Measurements from ENCODE around the gene MRI1. TPM values are rescaled to one million over a fixed set of nuclear protein-coding genes. Genes with fewer than 3 reads are reported as not detected.

Gene MRI1
- polyA plus RNA-seq, 3 donors = 3.8 to 48.9 (median 4.4) TPM

- no peaks in the 10 kb centered on the region for H3K27me3 Mint-ChIP-seq (ENCODE audit: low read depth in 3 of 3)
- Histone ChIP-seq H3K9ac (ENCODE audit: insufficient read depth, low read length, poor library complexity, severe bottlenecking) (no peak overlapping the region), H3K9me3 (replicated peaks in 1 of 2; ENCODE audit: control insufficient read depth in 1 of 2, insufficient read depth in 1 of 2, low read length in 2 of 2) (no peaks in the 10 kb centered on the region), H3K27me3 (ENCODE audit: control insufficient read depth in 2 of 2, insufficient read depth in 2 of 2, low read length in 2 of 2) (no peaks in the 10 kb centered on the region), H2AFZ (ENCODE audit: insufficient read depth, low read depth, low read length, poor library complexity, severe bottlenecking) (no peak overlapping the region), H3K4me1 (ENCODE audit: control insufficient read depth in 1 of 2, insufficient read depth in 2 of 2, low read length in 2 of 2) (peaks cover 7 to 20% of the 10 kb centered on the region in 2 donors), H4K20me1 (ENCODE audit: insufficient read depth, low read length) (no peaks in the 10 kb centered on the region), H3K36me3 (replicated peaks in 1 of 2; ENCODE audit: control insufficient read depth in 1 of 2, insufficient read depth in 2 of 2, low read length in 2 of 2) (peaks cover 6 to 23% of the 10 kb centered on the region in 2 donors), H3K4me3 (replicated peaks in 1 of 3; ENCODE audit: low read depth in 2 of 3, low read length in 3 of 3) (no peak overlapping the region), H3K79me2 (ENCODE audit: insufficient read depth, low read length) (no peaks in the 10 kb centered on the region), H3K4me2 (replicated peaks; ENCODE audit: extremely low read depth, low read length, poor library complexity, severe bottlenecking) (no peak overlapping the region), H3K27ac (ENCODE audit: low read depth in 1 of 2, low read length in 2 of 2) (no peak overlapping the region)
- peaks cover 15 to 46% of the 10 kb centered on the region in 2 donors for H3K36me3 Mint-ChIP-seq
- no peak overlapping the region for H3K4me3 Mint-ChIP-seq
- H3K4me1 Mint-ChIP-seq = peaks cover 24% of the 10 kb centered on the region
- no peak overlapping the region for H3K27ac Mint-ChIP-seq
- DNase-seq = no peak
- peaks cover 0 to 3% (median 0%) of the 10 kb centered on the region in 7 donors for H3K9me3 Mint-ChIP-seq
- WGBS (ENCODE audit: insufficient coverage) = 100% methylated on average over 7 of the region's 11 CpGs
- TF ChIP-seq CTCF (IDR thresholded peaks at IDR 0.05) = no peak
- intact Hi-C loops (cut with micrococcal nuclease) = no loop called here
Observed at GRCh38 chr19:13812544-13812943, 48.2 kb downstream of the MRI1 start.

DNA sequence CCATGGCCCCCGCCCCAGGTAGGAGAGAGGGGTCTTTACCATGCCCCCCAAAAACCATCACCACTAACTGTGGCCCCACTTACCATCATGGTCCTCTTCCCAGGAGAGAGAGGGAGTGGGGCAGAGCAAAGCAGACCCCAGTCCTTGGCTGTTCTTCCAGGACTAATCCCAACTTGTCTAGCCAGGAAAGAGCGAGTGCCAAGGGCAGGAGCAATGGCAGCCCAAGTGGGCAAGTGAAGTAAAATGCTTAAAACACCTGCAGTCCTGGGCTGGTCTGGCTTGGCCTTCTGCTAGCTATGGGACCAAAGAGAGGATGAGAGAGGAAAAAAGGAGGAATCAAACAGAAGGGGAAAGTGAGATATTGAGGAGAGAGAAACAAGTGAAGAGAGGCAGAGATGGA is 48.8 kb downstream of the MRI1 start:
- H3K9me3 Mint-ChIP-seq = peaks cover 0 to 3% (median 0%) of the 10 kb centered on the region in 7 donors
- peaks cover 15 to 47% of the 10 kb centered on the region in 2 donors for H3K36me3 Mint-ChIP-seq
- Histone ChIP-seq H3K4me2 (replicated peaks; ENCODE audit: extremely low read depth, low read length, poor library complexity, severe bottlenecking) (no peak overlapping the region), H3K9ac (ENCODE audit: insufficient read depth, low read length, poor library complexity, severe bottlenecking) (no peak overlapping the region), H4K20me1 (ENCODE audit: insufficient read depth, low read length) (no peaks in the 10 kb centered on the region), H3K27me3 (ENCODE audit: control insufficient read depth in 2 of 2, insufficient read depth in 2 of 2, low read length in 2 of 2) (no peaks in the 10 kb centered on the region), H3K36me3 (replicated peaks in 1 of 2; ENCODE audit: control insufficient read depth in 1 of 2, insufficient read depth in 2 of 2, low read length in 2 of 2) (peaks cover 6 to 17% of the 10 kb centered on the region in 2 donors), H3K9me3 (replicated peaks in 1 of 2; ENCODE audit: control insufficient read depth in 1 of 2, insufficient read depth in 1 of 2, low read length in 2 of 2) (no peaks in the 10 kb centered on the region), H3K79me2 (ENCODE audit: insufficient read depth, low read length) (no peaks in the 10 kb centered on the region), H3K4me3 (replicated peaks in 1 of 3; ENCODE audit: low read depth in 2 of 3, low read length in 3 of 3) (no peak overlapping the region), H3K27ac (ENCODE audit: low read depth in 1 of 2, low read length in 2 of 2) (no peak overlapping the region), H3K4me1 (ENCODE audit: control insufficient read depth in 1 of 2, insufficient read depth in 2 of 2, low read length in 2 of 2) (peaks cover 9 to 26% of the 10 kb centered on the region in 2 donors), H2AFZ (ENCODE audit: insufficient read depth, low read depth, low read length, poor library complexity, severe bottlenecking) (no peak overlapping the region)
- no peaks in the 10 kb centered on the region for H3K27me3 Mint-ChIP-seq (ENCODE audit: low read depth in 3 of 3)
- no peak for TF ChIP-seq CTCF (IDR thresholded peaks at IDR 0.05)
- H3K27ac Mint-ChIP-seq = no peak overlapping the region
- 100% methylated on average over 1 of the region's 2 CpGs for WGBS (ENCODE audit: insufficient coverage)
- no peak overlapping the region for H3K4me3 Mint-ChIP-seq
- no peak for DNase-seq
- H3K4me1 Mint-ChIP-seq = peaks cover 28% of the 10 kb centered on the region
- intact Hi-C loops (cut with micrococcal nuclease) = no loop called here
